ENCODE data around the gene SPDYE4.

The SPDYE4 gene

GRCh38 chr17:8710813-8711212, 47.5 kb downstream of the SPDYE4 start:
- DNase-seq (ENCODE audit: insufficient read length, low spot score), result no peak
- no peak for TF ChIP-seq CTCF (IDR thresholded peaks at IDR 0.05; ENCODE audit: insufficient read depth, missing control alignments)
- no peak for FAIRE-seq

- FAIRE-seq, result no peak
- no peak for DNase-seq (ENCODE audit: insufficient read length, low spot score)
- no peak for TF ChIP-seq CTCF (IDR thresholded peaks at IDR 0.05; ENCODE audit: insufficient read depth, missing control alignments)
These were observed 49.3 kb downstream of the SPDYE4 start for GRCh38 chr17:8709006-8709405.

GRCh38 chr17:8708025-8708461, 50.3 kb downstream of the SPDYE4 start:
- TF ChIP-seq CTCF (IDR thresholded peaks at IDR 0.05; ENCODE audit: insufficient read depth, missing control alignments), result no peak
- FAIRE-seq (no peak), DNase-seq (ENCODE audit: insufficient read length, low spot score) (no peak)

GRCh38 chr17:8707332-8708024, 50.9 kb downstream of the SPDYE4 start:
- FAIRE-seq, result no peak
- TF ChIP-seq CTCF (IDR thresholded peaks at IDR 0.05; ENCODE audit: insufficient read depth, missing control alignments), result no peak

DNA sequence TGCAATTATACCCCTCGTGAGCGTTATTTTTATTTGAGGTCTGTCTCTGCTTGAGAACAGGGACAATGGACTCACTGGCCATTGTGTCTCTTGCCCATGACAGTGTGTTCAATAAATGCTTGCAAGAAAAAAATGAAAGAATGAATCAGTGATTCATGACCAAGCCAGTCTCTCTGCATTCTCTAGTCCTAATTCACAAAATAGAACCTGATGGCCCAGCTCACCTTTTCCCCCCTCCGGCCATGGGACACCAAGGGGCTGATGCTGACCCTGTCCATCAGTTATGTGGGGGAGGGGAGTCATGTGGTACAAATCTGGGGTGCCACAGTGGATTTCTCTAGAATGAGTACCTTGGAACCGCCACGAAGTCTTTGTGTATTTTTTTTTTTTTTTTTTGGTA, 51.9 kb downstream of the SPDYE4 start:
- no peak for DNase-seq (ENCODE audit: insufficient read length, low spot score)
- FAIRE-seq, result no peak
- no peak for TF ChIP-seq CTCF (IDR thresholded peaks at IDR 0.05; ENCODE audit: insufficient read depth, missing control alignments)

More at GRCh38 chr17:8707332-8708024, 50.9 kb downstream of the SPDYE4 start:
- DNase-seq (ENCODE audit: insufficient read length, low spot score), result no peak

GRCh38 chr17:8705427-8705826, 52.9 kb downstream of the SPDYE4 start:
- DNase-seq (ENCODE audit: insufficient read length, low spot score), result no peak
- no peak for FAIRE-seq
- TF ChIP-seq CTCF (IDR thresholded peaks at IDR 0.05; ENCODE audit: insufficient read depth, missing control alignments), result no peak

GRCh38 chr17:8703001-8703400, 55.3 kb downstream of the SPDYE4 start:
- FAIRE-seq, result no peak
- no peak for TF ChIP-seq CTCF (IDR thresholded peaks at IDR 0.05; ENCODE audit: insufficient read depth, missing control alignments)
- DNase-seq (ENCODE audit: insufficient read length, low spot score), result no peak
